GM19468 (cell line): Measurements from ENCODE around the gene NTMT2.

Experiments used
- ATAC-seq: cut with Tn5 transposase; IDR thresholded peaks from one replicate; pipeline ENCODE4 v1.9.1; 2021; ENCODE audit warnings: mild to moderate bottlenecking, moderate library complexity, moderate number of reproducible peaks; ENCODE audit not compliant: unreplicated experiment; ENCODE audit errors: extremely low read depth

Gene NTMT2

GRCh38 chr1:170203693-170204092, 57.9 kb downstream of the NTMT2 start:
- no peak for ATAC-seq

- ATAC-seq, result no peak
Measured at GRCh38 chr1:170204121-170204520, 58.4 kb downstream of the NTMT2 start.

GRCh38 chr1:170205301-170205700, 59.5 kb downstream of the NTMT2 start:
- no peak for ATAC-seq

GRCh38 chr1:170209125-170209524, 63.4 kb downstream of the NTMT2 start:
- no peak for ATAC-seq

GRCh38 chr1:170210142-170210541, 64.4 kb downstream of the NTMT2 start:
- ATAC-seq, result no peak

- ATAC-seq, result no peak
Measured at GRCh38 chr1:170213596-170213995, 67.8 kb downstream of the NTMT2 start.

GRCh38 chr1:170214117-170215032, 68.6 kb downstream of the NTMT2 start:
- ATAC-seq, result no peak

- ATAC-seq, result no peak
Measured at GRCh38 chr1:170215072-170215885, 69.5 kb downstream of the NTMT2 start.

- no peak for ATAC-seq
Measured at GRCh38 chr1:170217517-170218256, 71.9 kb downstream of the NTMT2 start.

GRCh38 chr1:170218257-170218650, 72.5 kb downstream of the NTMT2 start:
- ATAC-seq, result no peak
